ENCODE measurements around the gene ADAMTS13. TPM values are rescaled to one million over a fixed set of nuclear protein-coding genes. Genes with fewer than 3 reads are reported as not detected.
A peak's percentile ranks its signal among the peaks of the same experiment; 100 is the strongest.

ADAMTS13 gene
- total and polyA plus RNA-seq, 12 donors = 1.5 to 17.8 (median 3.5) TPM

DNA sequence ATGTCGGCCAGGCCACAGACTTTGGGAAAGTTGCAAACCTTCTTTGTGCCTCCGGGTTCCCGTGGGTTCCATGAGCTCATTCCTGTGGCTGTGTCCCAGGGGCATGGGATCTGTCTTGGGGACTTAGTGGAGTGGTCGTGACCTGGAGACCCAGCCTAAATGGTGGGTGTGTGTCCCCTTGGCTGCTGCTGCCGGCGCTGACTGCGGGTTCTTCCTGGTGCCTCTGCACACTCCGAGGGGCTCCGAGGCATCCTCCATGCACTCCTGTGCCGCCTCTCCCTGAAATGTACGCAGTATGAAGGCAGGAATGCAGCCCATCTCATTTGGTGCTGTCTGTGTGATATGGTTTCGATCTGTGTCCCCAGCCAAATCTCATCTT, 77.7 kb downstream of the ADAMTS13 start:
- intact Hi-C loops (cut with DNase I) = no loop called here
- 75 to 79% methylated on average over 12 of the region's 12 CpGs for WGBS, 2 donors
- DNase-seq (no peak), ATAC-seq (peak in 3 of 8 donors; percentile 8 to 12 (median 12))
- TF ChIP-seq, protein P1, sequence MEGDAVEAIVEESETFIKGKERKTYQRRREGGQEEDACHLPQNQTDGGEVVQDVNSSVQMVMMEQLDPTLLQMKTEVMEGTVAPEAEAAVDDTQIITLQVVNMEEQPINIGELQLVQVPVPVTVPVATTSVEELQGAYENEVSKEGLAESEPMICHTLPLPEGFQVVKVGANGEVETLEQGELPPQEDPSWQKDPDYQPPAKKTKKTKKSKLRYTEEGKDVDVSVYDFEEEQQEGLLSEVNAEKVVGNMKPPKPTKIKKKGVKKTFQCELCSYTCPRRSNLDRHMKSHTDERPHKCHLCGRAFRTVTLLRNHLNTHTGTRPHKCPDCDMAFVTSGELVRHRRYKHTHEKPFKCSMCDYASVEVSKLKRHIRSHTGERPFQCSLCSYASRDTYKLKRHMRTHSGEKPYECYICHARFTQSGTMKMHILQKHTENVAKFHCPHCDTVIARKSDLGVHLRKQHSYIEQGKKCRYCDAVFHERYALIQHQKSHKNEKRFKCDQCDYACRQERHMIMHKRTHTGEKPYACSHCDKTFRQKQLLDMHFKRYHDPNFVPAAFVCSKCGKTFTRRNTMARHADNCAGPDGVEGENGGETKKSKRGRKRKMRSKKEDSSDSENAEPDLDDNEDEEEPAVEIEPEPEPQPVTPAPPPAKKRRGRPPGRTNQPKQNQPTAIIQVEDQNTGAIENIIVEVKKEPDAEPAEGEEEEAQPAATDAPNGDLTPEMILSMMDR (IDR thresholded peaks at IDR 0.05) = no peak
- H3K9me3 ChIP-seq = peaks cover 0 to 23% (median 19%) of the 10 kb centered on the region in 11 donors
- H3K27ac ChIP-seq = peak overlapping the region in 2 of 10 donors; percentile 17 to 21
- H3K36me3 ChIP-seq = no peaks in the 10 kb centered on the region
- H3K27me3 ChIP-seq = peaks cover 0 to 6% (median 0%) of the 10 kb centered on the region in 7 donors
- H3K4me1 ChIP-seq = peaks cover 0 to 18% (median 10%) of the 10 kb centered on the region in 9 donors
- H3K4me3 ChIP-seq = no peak overlapping the region

DNA sequence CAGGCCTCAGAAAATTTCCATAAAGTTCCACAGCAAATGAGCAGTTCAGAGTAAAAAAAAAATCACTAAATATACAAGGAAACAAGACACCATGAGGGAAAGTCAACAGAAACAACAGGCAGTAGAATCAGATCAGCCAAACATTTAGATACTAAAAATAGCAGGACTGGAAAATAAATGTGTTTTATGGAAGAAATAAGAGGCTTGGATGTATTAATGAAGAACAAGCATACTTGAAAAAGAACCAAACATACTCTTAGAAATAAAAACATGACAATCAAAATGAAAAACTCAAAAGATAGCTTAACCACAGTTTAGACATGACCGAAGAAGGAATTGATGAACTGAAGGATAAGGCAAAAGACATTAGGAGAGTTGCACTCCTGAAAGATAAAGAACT, 79.9 kb downstream of the ADAMTS13 start:
- Histone ChIP-seq H3K27ac (no peak overlapping the region), H3K36me3 (no peaks in the 10 kb centered on the region), H3K4me3 (no peak overlapping the region), H3K27me3 (peaks cover 0 to 2% (median 0%) of the 10 kb centered on the region in 7 donors), H3K9me3 (peaks cover 0 to 23% (median 19%) of the 10 kb centered on the region in 11 donors), H3K4me1 (peaks cover 4 to 38% (median 24%) of the 10 kb centered on the region in 9 donors)
- DNase-seq (no peak), ATAC-seq (no peak)
- intact Hi-C loops (cut with DNase I) = no loop called here
- TF ChIP-seq, protein P1 (IDR thresholded peaks at IDR 0.05) = no peak
- WGBS, 2 donors = 97 to 98% methylated on average over 1 of the region's 1 CpG

DNA sequence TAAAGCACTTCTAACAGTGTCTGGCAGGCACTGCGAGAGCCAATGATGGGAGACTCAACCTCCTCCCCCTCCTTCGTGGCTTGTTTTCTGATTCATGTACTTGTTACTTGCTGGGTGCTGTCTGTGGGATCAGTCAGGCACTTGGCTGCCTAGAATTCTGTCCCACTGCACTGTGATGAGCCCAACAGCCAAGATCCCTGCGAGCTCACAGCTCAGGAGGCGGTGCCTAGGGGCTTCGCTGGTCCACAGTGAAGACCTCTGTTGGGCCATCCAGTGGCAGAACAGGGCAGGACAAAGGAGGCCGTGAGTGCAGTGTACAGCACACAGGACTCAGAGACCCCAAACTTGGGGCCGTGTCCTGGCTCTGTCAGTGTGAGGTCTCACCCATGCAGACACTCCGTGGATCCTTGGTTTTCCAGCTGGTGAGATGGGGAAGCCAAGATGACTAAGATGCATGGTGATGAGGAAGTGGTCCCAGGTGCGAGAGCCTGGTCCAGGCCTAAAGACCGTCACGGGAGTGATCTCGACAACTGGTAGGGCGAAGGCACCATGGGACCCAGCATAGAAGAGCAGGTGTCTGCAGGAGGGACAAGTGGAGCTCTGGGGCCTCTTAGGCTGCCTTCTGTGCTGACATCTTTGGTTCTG, 83.1 kb downstream of the ADAMTS13 start:
- no peaks in the 10 kb centered on the region for H3K27me3 ChIP-seq
- peak overlapping the region in 7 of 10 donors; percentile 3 to 73 (median 58) for H3K27ac ChIP-seq
- peaks cover 0 to 23% (median 19%) of the 10 kb centered on the region in 11 donors for H3K9me3 ChIP-seq
- TF ChIP-seq, protein P1 (IDR thresholded peaks at IDR 0.05) = no peak
- DNase-seq (no peak), ATAC-seq (peak in 7 of 8 donors; percentile 7 to 35 (median 15))
- 83 to 90% methylated on average over 13 of the region's 13 CpGs for WGBS, 2 donors
- H3K36me3 ChIP-seq = no peaks in the 10 kb centered on the region
- no peak overlapping the region for H3K4me3 ChIP-seq
- intact Hi-C loops (cut with DNase I) = no loop called here
- H3K4me1 ChIP-seq = peaks cover 7 to 38% (median 32%) of the 10 kb centered on the region in 9 donors

DNA sequence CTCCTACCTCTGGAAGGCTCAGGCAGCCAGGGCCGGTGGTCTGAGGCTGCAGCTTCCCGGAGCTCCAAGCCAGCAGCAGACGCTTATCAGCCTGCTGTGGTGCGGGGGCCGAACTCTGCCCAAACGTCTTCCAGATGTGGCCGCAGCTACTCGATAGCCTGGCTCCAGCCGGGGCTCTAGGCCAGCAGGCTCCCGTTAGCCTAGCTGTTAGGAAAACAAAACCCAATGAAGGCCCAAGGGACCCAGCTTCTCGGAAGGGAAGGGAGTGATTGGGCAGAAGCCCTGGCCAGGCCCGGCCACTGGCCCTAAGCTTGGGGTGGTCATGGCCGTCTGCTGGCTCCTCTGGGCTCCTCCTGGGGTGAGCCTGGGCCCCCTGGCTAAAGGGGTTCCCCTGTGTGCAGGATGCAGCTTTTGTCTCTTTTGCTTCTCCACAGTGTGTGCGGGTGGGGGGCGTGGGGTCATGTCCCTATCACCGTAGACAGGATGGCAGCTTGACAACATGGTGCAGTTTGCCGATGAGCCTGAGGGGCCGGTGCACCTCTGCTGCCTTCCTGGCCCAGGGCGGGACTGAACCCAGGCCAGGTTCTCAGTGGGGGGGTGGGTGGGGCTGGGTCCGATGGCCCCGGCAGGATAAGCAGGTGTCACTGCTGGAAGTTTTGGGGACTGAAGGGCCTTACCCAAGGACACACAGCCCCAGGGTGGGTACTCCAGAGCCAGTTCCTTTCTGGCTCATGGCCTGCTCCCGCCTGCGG, 83.9 kb downstream of the ADAMTS13 start:
- Histone ChIP-seq H3K9me3 (peaks cover 0 to 21% (median 18%) of the 10 kb centered on the region in 11 donors), H3K4me3 (no peak overlapping the region), H3K27me3 (no peaks in the 10 kb centered on the region), H3K4me1 (peaks cover 7 to 38% (median 32%) of the 10 kb centered on the region in 9 donors), H3K27ac (peak overlapping the region in 9 of 10 donors; percentile 30 to 73 (median 58)), H3K36me3 (no peaks in the 10 kb centered on the region)
- intact Hi-C loops (cut with DNase I) = no loop called here
- ATAC-seq = peak; percentile 61 to 79 (median 74)
- TF ChIP-seq, protein P1 (IDR thresholded peaks at IDR 0.05) = no peak
- 53 to 62% methylated on average over 23 of the region's 23 CpGs for WGBS, 2 donors
- DNase-seq = peak; percentile 76 to 79
